Endothelial cell of umbilical vein (primary cell): Measurements from ENCODE around the gene VPS8. TPM values are rescaled to one million over a fixed set of nuclear protein-coding genes. Genes with fewer than 3 reads are reported as not detected.

Source experiments
- BruUV-seq: library from RNA; stranded (reverse); fragments of 400-500 nt; replicated peaks from 2 replicates; lab custom pipeline; 2021; lab: Mats Ljungman, UMichigan
- CTCF ChIA-PET: fragments of 300-600, 350-600 bp; sonication (Branson Sonifier 250); formaldehyde crosslinking; loops from one replicate; lab custom pipeline; 2021; ENCODE audit warnings: antibody characterized with exemption, inconsistent platforms; lab: Charles Lee
- POLR2A ChIA-PET: fragments of 300-600, 350-600 bp; sonication (Branson Sonifier 250); formaldehyde crosslinking; loops from one replicate; lab custom pipeline; 2021; ENCODE audit warnings: antibody characterized with exemption, inconsistent platforms; lab: Charles Lee
- DNase-seq: peaks from one replicate; pipeline ENCODE4 v3.0.0-alpha.2; 2011; ENCODE audit warnings: low read depth, low spot score
- FAIRE-seq: peaks from 2 replicates; lab custom pipeline; 2011; peaks lifted over from hg19 to GRCh38; lab: Jason Lieb, UNC
- H2AFZ ChIP-seq: 2 replicates; pipeline ENCODE4 v1.6.0; 2012; ENCODE audit warnings: low read depth, low read length, control low read depth, inconsistent platforms
- H3K27ac ChIP-seq: 2 replicates; pipeline ENCODE4 v1.5.1; 2011; ENCODE audit warnings: low read depth, mild to moderate bottlenecking, control low read depth, low read length, moderate library complexity; ENCODE audit not compliant: insufficient read depth
- H3K27me3 ChIP-seq, 2 experiments: 2 replicates each; pipeline versions ENCODE4 v1.6.0 to v1.6.1; 2011; ENCODE audit warnings: low read length in 2 of 2, mixed read lengths in 1 of 2; ENCODE audit not compliant: control insufficient read depth in 2 of 2, insufficient read depth in 2 of 2
- H3K36me3 ChIP-seq, 2 experiments: 2 replicates in 1 of 2; 3 replicates in 1 of 2; pipeline ENCODE4 v1.5.1; 2011; ENCODE audit warnings: low read length in 2 of 2, mild to moderate bottlenecking in 1 of 2, moderate library complexity in 1 of 2; ENCODE audit not compliant: control insufficient read depth in 2 of 2, insufficient read depth in 2 of 2; ENCODE audit errors: extremely low read depth in 1 of 2
- H3K4me1 ChIP-seq: 3 replicates; pipeline ENCODE4 v1.5.1; 2011; ENCODE audit warnings: mild to moderate bottlenecking, low read length; ENCODE audit not compliant: control insufficient read depth, insufficient read depth; ENCODE audit errors: extremely low read depth
- H3K4me2 ChIP-seq: 2 replicates; pipeline ENCODE4 v1.6.1; 2011; ENCODE audit warnings: low read length, control low read depth, mixed read lengths; ENCODE audit not compliant: insufficient read depth
- H3K4me3 ChIP-seq, 3 experiments: fragments of 200-600 bp in 1 of 3; sonication (generic), shearing (Covaris generic) in 1 of 3; replicated peaks in 1 of 3; 2 replicates each; pipeline ENCODE4 v1.5.1; 2011 to 2016; ENCODE audit warnings: control low read depth in 3 of 3, low read length in 3 of 3, mild to moderate bottlenecking in 2 of 3, inconsistent platforms in 1 of 3, low read depth in 1 of 3, moderate library complexity in 1 of 3; ENCODE audit not compliant: insufficient read depth in 1 of 3
- H3K79me2 ChIP-seq: 2 replicates; pipeline ENCODE4 v1.6.0; 2012; ENCODE audit warnings: low read length, inconsistent platforms; ENCODE audit not compliant: control insufficient read depth, insufficient read depth
- H3K9ac ChIP-seq: replicated peaks from 2 replicates; pipeline ENCODE3; 2011; ENCODE audit warnings: low read length, control low read depth; ENCODE audit not compliant: insufficient read depth; ENCODE audit errors: extremely low read depth
- H3K9me1 ChIP-seq: replicated peaks from 3 replicates; pipeline ENCODE4 v1.6.0; 2011; ENCODE audit warnings: mild to moderate bottlenecking, low read length; ENCODE audit not compliant: control insufficient read depth, insufficient read depth; ENCODE audit errors: extremely low read depth
- H3K9me3 ChIP-seq: replicated peaks from 2 replicates; pipeline ENCODE4 v1.5.1; 2012; ENCODE audit warnings: low read length, inconsistent platforms; ENCODE audit not compliant: control insufficient read depth, insufficient read depth
- H4K20me1 ChIP-seq: replicated peaks from 2 replicates; pipeline ENCODE3; 2011; ENCODE audit warnings: mild to moderate bottlenecking, low read length; ENCODE audit not compliant: control insufficient read depth, insufficient read depth; ENCODE audit errors: extremely low read depth
- EZH2 ChIP-seq: IDR thresholded peaks from 2 replicates; pipeline ENCODE4 v1.6.1; 2012; ENCODE audit warnings: borderline replicate concordance, low read depth, mild to moderate bottlenecking, moderate library complexity, low read length, inconsistent platforms; ENCODE audit not compliant: severe bottlenecking
- FOS ChIP-seq: IDR thresholded peaks from 2 replicates; pipeline ENCODE4 v1.6.1; 2011; ENCODE audit warnings: mild to moderate bottlenecking, low read length, moderate library complexity, borderline replicate concordance; ENCODE audit not compliant: insufficient read depth
- GATA2 ChIP-seq: IDR thresholded peaks from 2 replicates; pipeline ENCODE4 v1.7.0; 2011; ENCODE audit warnings: low read depth, mild to moderate bottlenecking, moderate library complexity, mixed read lengths, low read length; ENCODE audit not compliant: insufficient read length, insufficient read depth
- JUN ChIP-seq: IDR thresholded peaks from 2 replicates; pipeline ENCODE4 v1.6.1; 2011; ENCODE audit warnings: borderline replicate concordance, low read depth; ENCODE audit not compliant: insufficient read length, insufficient read depth
- MYC ChIP-seq: IDR thresholded peaks from one replicate; pipeline ENCODE4 v1.6.1; 2011; ENCODE audit warnings: mild to moderate bottlenecking, low read depth, low read length
- POLR2A ChIP-seq: IDR thresholded peaks from 2 replicates; pipeline ENCODE4 v1.6.1; 2012; ENCODE audit warnings: low read depth, mild to moderate bottlenecking, control low read depth, low read length
- POLR2AphosphoS5 ChIP-seq: IDR thresholded peaks from 2 replicates; pipeline ENCODE4 v1.6.1; 2012; ENCODE audit warnings: low read depth, mild to moderate bottlenecking, control low read depth, low read length, moderate library complexity; ENCODE audit not compliant: insufficient read depth
- dilution Hi-C: fragments of 300-500 bp; cut with MboI; formaldehyde crosslinking; loops from one replicate; pipeline ENCODE4 v1.15.0; 2019; ENCODE audit warnings: low sequenced_read_pairs; ENCODE audit not compliant: extremely low pct_ligation_motif_present
- intact Hi-C: fragments of 100-400 bp; cut with micrococcal nuclease; formaldehyde crosslinking; loops from one replicate; pipeline ENCODE4 v1.10.0; 2022
- polyA plus RNA-seq, 4 experiments: library from polyadenylated mRNA; depleted of rRNA in 3 of 4; stranded (reverse) in 3 of 4; unstranded in 1 of 4; fragments of >200 nt; gene quantifications; 2 replicates each; pipeline versions ENCODE4 v1.2.1 to v1.2.3, GENCODE V29; 2011 to 2012; ENCODE audit warnings: missing spikeins in 1 of 4
- total RNA-seq: library from RNA; stranded (reverse); gene quantifications from 2 replicates; pipeline ENCODE4 v1.2.3, GENCODE V29; 2021
- TF ChIP-seq, protein P1 (sequence below): IDR thresholded peaks from 2 replicates; pipeline ENCODE4 v1.6.1; 2011; ENCODE audit not compliant: insufficient read depth, insufficient read length
- TF ChIP-seq, protein P2 (sequence below), 2 donors: IDR thresholded peaks; 1 replicate in 1 of 2; 2 replicates in 1 of 2; pipeline ENCODE4 v1.5.1; 2011; ENCODE audit warnings: low read length in 2 of 2, mild to moderate bottlenecking in 2 of 2, moderate library complexity in 2 of 2, control low read depth in 1 of 2, inconsistent platforms in 1 of 2, low read depth in 1 of 2; ENCODE audit not compliant: insufficient read depth in 1 of 2; ENCODE audit errors: extremely low read depth in 1 of 2

VPS8 gene
- total and polyA plus RNA-seq, 2 donors (not counting 3 experiments of a cell fraction or from before 2014, with no cell fraction given), result 13.7 to 51.6 TPM

DNA sequence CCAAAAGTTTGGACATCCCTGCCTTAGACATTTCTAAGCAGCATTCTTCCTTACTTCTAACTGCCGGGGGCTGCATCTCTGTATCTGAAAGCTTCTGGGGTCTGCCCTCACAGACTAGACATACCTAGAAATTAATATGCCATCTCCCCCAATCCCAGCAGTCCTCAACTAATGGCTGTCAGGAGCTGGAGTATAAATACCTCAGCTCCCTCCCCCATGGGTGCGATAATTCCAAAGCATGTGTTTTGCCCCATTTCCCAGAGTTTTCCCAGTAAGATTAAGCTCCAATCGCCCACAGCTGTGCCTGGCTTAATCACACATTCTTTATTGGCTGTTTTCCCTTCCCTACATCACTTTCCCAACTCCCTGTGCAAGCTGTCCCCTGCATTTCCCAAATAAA lies 13.8 kb upstream of the VPS8 start:
- CTCF ChIA-PET, result no interaction called here
- no peak for TF ChIP-seq JUN
- TF ChIP-seq, protein P1, sequence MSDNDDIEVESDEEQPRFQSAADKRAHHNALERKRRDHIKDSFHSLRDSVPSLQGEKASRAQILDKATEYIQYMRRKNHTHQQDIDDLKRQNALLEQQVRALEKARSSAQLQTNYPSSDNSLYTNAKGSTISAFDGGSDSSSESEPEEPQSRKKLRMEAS, result no peak
- TF ChIP-seq MYC, result no peak
- no peak for TF ChIP-seq FOS
- no peak for TF ChIP-seq POLR2A
- TF ChIP-seq, protein P2, sequence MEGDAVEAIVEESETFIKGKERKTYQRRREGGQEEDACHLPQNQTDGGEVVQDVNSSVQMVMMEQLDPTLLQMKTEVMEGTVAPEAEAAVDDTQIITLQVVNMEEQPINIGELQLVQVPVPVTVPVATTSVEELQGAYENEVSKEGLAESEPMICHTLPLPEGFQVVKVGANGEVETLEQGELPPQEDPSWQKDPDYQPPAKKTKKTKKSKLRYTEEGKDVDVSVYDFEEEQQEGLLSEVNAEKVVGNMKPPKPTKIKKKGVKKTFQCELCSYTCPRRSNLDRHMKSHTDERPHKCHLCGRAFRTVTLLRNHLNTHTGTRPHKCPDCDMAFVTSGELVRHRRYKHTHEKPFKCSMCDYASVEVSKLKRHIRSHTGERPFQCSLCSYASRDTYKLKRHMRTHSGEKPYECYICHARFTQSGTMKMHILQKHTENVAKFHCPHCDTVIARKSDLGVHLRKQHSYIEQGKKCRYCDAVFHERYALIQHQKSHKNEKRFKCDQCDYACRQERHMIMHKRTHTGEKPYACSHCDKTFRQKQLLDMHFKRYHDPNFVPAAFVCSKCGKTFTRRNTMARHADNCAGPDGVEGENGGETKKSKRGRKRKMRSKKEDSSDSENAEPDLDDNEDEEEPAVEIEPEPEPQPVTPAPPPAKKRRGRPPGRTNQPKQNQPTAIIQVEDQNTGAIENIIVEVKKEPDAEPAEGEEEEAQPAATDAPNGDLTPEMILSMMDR (IDR thresholded peaks at IDR 0.05; ENCODE audit: extremely low read depth in 1 of 2, insufficient read depth in 1 of 2, low read depth in 1 of 2, low read length in 2 of 2), result no peak
- TF ChIP-seq POLR2AphosphoS5, result no peak
- TF ChIP-seq GATA2, result no peak
- no peak for TF ChIP-seq EZH2

More for the DNA sequence above, 13.8 kb upstream of the VPS8 start:
- H2AFZ ChIP-seq, result no peak overlapping the region
- no peaks in the 10 kb centered on the region for H3K9me3 ChIP-seq
- no peak overlapping the region for H3K4me3 ChIP-seq
- no peaks in the 10 kb centered on the region for H3K36me3 ChIP-seq
- no peaks in the 10 kb centered on the region for H3K9me1 ChIP-seq
- intact Hi-C loops, result no loop called here
- no peaks in the 10 kb centered on the region for H4K20me1 ChIP-seq
- no peaks in the 10 kb centered on the region for H3K79me2 ChIP-seq
- no peak overlapping the region for H3K9ac ChIP-seq
- POLR2A ChIA-PET, result no interaction called here
- H3K27me3 ChIP-seq, result peaks cover 16 to 25% of the 10 kb centered on the region in 2 experiments
- no peaks in the 10 kb centered on the region for H3K4me1 ChIP-seq
- H3K27ac ChIP-seq, result no peak overlapping the region
- H3K4me2 ChIP-seq, result no peak overlapping the region
- DNase-seq, result no peak
- dilution Hi-C loops, result no loop called here
- no peak for FAIRE-seq
- no TSS peak for BruUV-seq
